ENCODE results near the gene UBE2J1.
A peak's percentile ranks its signal among the peaks of the same experiment; 100 is the strongest.

Gene UBE2J1

DNA sequence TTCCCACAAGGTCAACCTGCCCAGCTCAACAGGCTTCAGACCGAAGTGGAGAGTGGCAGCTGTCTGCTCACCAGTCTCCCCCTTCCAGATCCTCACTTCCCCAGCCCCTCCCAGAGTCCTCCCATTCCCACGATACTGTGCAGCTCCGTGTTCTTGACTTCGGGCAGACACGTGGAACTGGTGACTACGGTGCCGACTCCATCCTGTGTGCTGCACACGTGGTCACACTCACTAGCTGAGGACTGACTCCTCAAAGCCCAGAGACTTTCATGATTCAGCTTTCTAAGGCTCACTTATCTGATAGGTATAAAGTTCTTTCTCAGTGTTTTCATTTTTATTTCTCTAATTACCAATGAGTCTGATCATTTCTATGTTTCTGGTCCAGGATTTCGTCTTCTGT is 69.8 kb downstream of the UBE2J1 start:
- no peak overlapping the region for H3K4me3 ChIP-seq (ENCODE audit: low read depth, low read length)
- TF ChIP-seq, protein P1, sequence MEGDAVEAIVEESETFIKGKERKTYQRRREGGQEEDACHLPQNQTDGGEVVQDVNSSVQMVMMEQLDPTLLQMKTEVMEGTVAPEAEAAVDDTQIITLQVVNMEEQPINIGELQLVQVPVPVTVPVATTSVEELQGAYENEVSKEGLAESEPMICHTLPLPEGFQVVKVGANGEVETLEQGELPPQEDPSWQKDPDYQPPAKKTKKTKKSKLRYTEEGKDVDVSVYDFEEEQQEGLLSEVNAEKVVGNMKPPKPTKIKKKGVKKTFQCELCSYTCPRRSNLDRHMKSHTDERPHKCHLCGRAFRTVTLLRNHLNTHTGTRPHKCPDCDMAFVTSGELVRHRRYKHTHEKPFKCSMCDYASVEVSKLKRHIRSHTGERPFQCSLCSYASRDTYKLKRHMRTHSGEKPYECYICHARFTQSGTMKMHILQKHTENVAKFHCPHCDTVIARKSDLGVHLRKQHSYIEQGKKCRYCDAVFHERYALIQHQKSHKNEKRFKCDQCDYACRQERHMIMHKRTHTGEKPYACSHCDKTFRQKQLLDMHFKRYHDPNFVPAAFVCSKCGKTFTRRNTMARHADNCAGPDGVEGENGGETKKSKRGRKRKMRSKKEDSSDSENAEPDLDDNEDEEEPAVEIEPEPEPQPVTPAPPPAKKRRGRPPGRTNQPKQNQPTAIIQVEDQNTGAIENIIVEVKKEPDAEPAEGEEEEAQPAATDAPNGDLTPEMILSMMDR (IDR thresholded peaks at IDR 0.05; ENCODE audit: borderline replicate concordance, insufficient read depth, low read depth, low read length) = no peak

GRCh38 chr6:89281779-89282246 is 70.7 kb downstream of the UBE2J1 start:
- TF ChIP-seq, protein P1 (IDR thresholded peaks at IDR 0.05; ENCODE audit: borderline replicate concordance, insufficient read depth, low read depth, low read length) = peak; percentile 90
- H3K4me3 ChIP-seq (ENCODE audit: low read depth, low read length) = no peak overlapping the region

GRCh38 chr6:89278956-89279355 is 73.6 kb downstream of the UBE2J1 start:
- no peak overlapping the region for H3K4me3 ChIP-seq (ENCODE audit: low read depth, low read length)

More at GRCh38 chr6:89278956-89279355, 73.6 kb downstream of the UBE2J1 start:
- TF ChIP-seq, protein P1 (IDR thresholded peaks at IDR 0.05; ENCODE audit: borderline replicate concordance, insufficient read depth, low read depth, low read length) = no peak

All from GM12875 (cell line).